NCI-H82 treated with DMSO at 0.1 percent for 48 hours (cell line): ENCODE results near the gene ARID4B.
"Not testable (repeated sequence)": the region's sequence is repeated elsewhere in the genome, so short reads cannot be mapped to it uniquely, and the experiment has no call there.

Experiments
- DNase-seq: peaks from one replicate; lab custom pipeline; 2025; ENCODE audit not compliant: unreplicated experiment; lab: John Stamatoyannopoulos, UW

The ARID4B gene

DNA sequence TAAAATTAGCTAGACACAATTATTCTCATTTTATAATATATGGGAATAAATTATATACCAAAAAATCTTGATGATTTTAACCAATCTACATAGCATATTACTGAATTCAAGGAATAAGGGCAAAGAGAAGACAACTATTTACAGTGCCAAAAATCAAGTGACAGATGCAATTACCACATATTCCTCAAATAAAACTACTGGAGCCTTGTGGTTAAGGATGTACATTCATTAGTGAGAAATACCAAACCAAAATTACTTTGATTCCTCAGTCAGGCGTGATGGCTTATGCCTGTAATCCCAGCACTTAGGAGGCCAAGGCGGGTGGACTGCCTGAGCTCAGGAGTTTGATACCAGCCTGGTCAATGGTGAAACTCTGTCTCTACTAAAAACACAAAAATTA lies 98.1 kb downstream of the ARID4B start:
- DNase-seq = no peak

DNA sequence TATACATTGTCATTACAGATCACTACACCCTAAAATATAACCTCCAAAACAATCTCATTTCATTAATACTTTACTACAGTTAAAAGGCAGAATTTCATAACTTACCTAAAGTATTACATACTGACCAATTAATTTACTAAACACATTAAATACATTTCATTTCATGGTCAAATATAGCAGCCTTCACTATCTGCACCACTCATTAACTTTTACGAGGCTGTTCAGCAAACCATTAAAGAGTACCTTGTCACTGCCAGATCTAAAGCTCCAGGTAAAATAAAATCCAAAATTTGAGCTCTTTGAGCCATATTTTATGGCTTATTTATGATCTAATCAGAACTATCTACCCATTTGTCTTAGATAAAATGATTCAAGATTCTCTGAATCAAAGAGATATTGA lies 100.6 kb downstream of the ARID4B start:
- no peak for DNase-seq

- no peak for DNase-seq
Measured at GRCh38 chr1:235226933-235227332, 101.0 kb downstream of the ARID4B start.

- DNase-seq = no peak
Measured at GRCh38 chr1:235225299-235225698, 102.7 kb downstream of the ARID4B start.

- DNase-seq = no peak
Measured at GRCh38 chr1:235221653-235222375, 106.2 kb downstream of the ARID4B start.

DNA sequence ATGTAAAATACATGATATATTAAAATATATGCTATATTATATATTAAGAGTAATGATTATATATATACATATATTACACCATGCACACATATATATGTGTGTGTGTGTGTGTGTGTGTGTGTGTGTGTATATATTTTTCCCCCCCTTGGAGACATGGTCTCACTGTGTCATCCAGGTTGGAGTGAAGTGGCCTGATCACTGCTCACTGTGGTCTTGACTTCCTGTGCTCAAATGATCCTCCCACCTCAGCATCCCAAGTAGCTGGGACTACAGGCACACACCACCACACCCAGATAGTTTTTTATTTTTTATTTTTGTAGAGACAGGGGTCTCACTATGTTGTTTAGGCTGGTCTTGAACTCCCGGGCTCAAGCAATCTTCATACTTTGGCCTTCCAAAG lies 112.5 kb downstream of the ARID4B start:
- DNase-seq = no peak

GRCh38 chr1:235214962-235215361 lies 113.0 kb downstream of the ARID4B start:
- not testable (repeated sequence) for DNase-seq

DNA sequence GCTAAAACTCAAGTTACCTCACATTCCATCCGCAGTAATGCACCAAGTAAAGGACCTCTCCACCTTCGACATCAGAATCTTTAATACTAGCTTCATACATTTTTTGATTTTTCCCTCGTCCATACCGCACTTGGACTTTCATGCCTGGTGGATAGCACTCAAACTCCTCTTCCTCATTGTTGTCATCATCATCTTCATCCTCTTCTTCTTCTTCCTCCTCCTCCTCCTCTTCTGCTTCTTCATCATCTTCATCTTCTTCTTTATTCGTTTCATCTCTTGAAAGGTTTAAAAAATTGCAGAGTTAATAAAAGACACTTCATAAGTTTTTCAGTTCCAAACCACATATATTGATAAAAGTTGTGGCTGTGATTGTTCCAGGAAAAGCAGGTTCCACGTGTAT lies 114.2 kb downstream of the ARID4B start:
- no peak for DNase-seq

DNA sequence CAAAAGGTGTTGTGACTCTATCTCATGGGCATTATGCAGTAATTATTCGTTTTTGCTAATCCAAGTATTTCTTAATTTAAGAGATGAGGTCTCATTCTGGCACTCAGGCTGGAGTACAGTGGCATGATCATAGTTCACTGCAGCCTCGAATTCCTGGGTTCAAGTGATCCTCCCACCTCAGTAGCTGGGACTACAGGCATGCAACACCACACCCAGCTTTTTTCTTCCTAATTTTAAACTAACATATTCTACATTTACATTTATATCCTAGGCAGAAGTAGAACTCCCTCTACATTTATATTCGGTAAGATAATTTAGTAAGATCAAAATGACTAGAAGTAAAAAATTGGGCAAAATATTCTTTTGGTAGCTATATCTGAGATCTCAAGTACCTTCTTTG lies 116.5 kb downstream of the ARID4B start:
- no peak for DNase-seq

DNA sequence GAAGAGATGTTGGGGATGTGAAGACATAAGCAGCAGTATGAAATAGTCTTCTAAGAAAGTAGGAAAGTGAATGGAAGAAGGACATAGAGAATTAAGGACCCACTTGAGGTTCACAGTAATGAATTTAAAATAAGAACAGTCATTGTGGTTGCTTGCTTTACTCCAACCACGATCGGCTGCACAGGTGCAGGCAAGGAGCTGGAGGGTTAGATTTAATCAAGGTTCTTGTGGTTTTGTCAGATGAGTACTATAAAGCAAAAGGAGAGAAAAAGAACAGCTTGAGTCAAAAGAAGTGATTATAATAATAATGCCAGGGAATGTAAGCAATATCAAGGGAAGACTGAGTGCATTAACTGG lies 120.8 kb downstream of the ARID4B start:
- no peak for DNase-seq

DNA sequence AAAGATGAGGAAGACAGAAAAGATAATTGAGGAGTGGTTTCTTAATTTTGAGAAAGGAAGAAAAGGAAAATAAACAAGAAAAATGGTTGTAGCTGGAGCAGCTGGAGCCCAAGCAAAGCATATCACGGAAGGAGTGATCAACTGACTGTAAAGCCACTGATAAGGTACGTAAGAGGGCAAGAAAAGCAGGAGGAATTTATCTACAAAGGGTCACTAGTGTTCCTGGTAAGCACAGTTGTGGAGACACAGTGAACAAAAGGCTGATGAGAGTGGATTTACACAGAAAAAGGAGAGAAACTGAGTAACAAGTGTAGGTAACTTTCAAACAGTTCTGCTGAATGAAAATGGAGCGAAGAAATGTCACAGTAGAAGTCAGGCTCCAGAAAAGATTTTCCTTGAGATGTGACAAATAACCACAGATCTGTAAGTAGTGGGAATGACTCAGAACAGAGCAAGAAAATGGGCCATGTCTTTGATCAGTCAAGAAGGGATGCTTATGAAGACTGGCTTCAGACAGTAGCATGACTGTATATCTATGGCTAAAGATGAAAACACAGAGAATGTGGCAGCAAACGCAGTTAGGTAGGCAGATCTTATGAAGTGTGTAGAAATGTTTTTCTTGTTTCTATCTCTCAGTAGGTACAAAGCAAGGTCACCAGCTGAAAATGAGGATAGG lies 121.3 kb downstream of the ARID4B start:
- DNase-seq = no peak

GRCh38 chr1:235205687-235206086 lies 122.3 kb downstream of the ARID4B start:
- DNase-seq = no peak

DNA sequence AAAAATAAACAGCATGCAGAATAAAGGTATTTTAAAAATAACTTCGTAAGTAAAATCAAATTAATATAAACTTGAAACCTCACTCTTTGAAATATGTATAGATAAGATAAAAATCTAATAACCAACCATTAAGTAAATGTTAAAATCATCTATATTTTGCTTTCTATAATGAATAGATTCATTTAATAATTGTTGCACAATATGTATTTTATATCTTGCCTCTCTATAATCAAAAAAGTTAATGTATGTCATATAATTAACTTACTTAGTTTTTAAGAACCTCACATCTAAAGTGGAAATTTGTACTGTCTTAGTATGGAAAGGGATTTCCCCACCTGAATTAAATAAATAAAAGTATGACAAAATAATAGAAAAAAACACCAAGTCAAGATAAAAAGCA lies 124.6 kb downstream of the ARID4B start:
- no peak for DNase-seq

- not testable (repeated sequence) for DNase-seq
Measured at GRCh38 chr1:235202447-235202846, 125.5 kb downstream of the ARID4B start.

DNA sequence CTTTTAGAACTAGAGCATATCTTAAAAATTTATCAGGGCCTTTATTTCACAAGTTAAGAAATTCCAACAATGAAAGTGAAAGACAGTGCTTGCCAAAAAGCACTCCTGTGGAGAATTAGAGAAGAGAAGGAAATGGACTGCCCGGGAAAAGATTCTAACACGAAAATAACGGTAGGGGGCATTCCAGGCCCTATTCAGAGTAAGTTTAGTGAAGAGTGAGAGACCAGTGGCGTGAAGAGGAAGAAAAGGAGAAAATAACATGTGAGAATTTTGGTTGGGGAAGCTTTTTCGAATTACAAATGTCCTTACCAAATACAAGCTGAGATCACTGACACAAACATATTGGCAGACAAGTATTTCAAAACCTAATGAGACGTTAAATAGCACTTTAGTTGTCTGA lies 128.5 kb downstream of the ARID4B start:
- no peak for DNase-seq

- no peak for DNase-seq
Measured at GRCh38 chr1:235190431-235190830, 137.5 kb downstream of the ARID4B start.

GRCh38 chr1:235187316-235187715 lies 140.7 kb downstream of the ARID4B start:
- peak; percentile 57 for DNase-seq

DNA sequence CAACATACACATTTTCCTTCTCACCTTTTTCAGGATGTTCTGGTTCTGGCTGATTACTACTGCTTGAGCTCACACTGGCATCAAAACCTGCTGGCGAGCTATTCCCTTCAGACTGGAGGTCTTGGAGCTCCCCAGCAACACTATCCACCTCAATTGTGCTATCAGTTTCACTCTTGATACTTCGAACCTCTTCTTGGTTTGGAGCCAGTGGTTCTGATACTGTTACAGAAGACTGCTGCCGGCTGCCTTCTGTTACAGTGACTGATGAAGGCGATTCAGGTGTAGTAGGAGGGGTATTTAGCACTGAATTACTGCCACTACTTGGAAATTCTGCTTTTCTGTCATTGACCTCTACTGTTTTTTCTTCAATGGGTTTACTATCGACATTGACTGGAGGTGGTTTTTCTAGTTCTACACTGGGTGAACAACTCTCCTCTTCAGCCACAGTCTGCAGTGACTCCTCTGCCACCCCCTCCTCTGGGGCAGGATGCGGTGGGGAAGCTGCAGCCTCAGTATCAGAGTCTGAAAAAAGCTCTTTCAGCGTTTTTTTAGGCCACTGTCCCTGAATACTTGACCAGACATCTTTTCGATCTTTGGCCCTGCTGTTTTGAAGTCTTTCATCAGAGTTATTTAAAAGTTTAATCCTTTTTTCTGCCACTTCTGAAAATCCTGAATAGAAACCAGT lies 146.3 kb downstream of the ARID4B start:
- DNase-seq = no peak

DNA sequence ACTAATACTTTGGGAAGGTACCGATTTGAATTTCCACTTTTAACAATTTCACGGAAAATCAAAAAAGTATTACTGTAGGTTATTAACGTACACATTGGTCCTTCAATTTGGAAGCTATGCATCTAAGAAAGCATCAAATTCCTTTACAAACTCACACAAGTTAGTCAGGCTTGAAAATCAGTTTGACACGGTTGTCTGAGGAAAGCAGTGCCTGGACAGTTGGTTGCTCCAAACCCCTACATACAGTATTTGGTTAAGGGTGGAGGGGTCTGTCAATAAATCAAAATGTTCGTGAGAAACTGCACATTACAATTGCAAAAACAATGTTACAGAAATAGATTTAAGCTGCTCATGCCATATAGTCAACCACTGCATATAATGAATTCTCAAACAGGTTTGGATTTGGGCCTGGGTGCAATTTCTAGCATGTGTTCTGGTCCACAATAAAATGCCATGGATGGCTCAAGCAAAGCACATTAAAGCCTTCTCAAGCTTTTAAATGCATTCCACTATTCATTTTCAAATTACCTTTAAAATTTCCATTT lies 147.0 kb downstream of the ARID4B start:
- no peak for DNase-seq

GRCh38 chr1:235176486-235176885 lies 151.5 kb downstream of the ARID4B start:
- DNase-seq = no peak

GRCh38 chr1:235169986-235170385 lies 158.0 kb downstream of the ARID4B start:
- DNase-seq = no peak

GRCh38 chr1:235168375-235168774 lies 159.6 kb downstream of the ARID4B start:
- no peak for DNase-seq
